ENCODE data around the gene MAP2K2.

DNA sequence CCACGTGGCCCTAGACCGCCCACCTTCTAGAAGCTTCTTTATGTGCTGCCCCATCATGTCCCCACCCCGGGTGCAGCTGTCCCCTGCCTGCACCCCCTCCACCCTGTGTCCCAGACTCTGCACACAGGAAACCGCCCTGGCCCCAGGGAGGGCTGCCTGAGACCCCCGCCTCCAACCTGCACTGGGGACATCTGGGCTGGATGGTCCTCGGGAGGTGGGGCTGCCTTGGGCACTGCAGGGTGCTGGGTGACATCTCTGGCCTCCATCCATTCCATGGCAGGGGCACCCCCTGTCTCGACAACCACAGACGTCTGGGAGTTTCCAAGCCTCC, 39.4 kb downstream of the MAP2K2 start:
- TF ChIP-seq, protein P1, sequence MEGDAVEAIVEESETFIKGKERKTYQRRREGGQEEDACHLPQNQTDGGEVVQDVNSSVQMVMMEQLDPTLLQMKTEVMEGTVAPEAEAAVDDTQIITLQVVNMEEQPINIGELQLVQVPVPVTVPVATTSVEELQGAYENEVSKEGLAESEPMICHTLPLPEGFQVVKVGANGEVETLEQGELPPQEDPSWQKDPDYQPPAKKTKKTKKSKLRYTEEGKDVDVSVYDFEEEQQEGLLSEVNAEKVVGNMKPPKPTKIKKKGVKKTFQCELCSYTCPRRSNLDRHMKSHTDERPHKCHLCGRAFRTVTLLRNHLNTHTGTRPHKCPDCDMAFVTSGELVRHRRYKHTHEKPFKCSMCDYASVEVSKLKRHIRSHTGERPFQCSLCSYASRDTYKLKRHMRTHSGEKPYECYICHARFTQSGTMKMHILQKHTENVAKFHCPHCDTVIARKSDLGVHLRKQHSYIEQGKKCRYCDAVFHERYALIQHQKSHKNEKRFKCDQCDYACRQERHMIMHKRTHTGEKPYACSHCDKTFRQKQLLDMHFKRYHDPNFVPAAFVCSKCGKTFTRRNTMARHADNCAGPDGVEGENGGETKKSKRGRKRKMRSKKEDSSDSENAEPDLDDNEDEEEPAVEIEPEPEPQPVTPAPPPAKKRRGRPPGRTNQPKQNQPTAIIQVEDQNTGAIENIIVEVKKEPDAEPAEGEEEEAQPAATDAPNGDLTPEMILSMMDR (IDR thresholded peaks at IDR 0.05), result no peak
- TF ChIP-seq, protein P2, sequence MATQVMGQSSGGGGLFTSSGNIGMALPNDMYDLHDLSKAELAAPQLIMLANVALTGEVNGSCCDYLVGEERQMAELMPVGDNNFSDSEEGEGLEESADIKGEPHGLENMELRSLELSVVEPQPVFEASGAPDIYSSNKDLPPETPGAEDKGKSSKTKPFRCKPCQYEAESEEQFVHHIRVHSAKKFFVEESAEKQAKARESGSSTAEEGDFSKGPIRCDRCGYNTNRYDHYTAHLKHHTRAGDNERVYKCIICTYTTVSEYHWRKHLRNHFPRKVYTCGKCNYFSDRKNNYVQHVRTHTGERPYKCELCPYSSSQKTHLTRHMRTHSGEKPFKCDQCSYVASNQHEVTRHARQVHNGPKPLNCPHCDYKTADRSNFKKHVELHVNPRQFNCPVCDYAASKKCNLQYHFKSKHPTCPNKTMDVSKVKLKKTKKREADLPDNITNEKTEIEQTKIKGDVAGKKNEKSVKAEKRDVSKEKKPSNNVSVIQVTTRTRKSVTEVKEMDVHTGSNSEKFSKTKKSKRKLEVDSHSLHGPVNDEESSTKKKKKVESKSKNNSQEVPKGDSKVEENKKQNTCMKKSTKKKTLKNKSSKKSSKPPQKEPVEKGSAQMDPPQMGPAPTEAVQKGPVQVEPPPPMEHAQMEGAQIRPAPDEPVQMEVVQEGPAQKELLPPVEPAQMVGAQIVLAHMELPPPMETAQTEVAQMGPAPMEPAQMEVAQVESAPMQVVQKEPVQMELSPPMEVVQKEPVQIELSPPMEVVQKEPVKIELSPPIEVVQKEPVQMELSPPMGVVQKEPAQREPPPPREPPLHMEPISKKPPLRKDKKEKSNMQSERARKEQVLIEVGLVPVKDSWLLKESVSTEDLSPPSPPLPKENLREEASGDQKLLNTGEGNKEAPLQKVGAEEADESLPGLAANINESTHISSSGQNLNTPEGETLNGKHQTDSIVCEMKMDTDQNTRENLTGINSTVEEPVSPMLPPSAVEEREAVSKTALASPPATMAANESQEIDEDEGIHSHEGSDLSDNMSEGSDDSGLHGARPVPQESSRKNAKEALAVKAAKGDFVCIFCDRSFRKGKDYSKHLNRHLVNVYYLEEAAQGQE (IDR thresholded peaks at IDR 0.05; ENCODE audit: insufficient read depth in 1 of 2, low read depth in 2 of 2, low read length in 1 of 2), result no peak
- TF ChIP-seq POLR2AphosphoS5 (IDR thresholded peaks at IDR 0.05; ENCODE audit: low read depth, low read length), result no peak
- TF ChIP-seq TCF7L2 (IDR thresholded peaks at IDR 0.05; ENCODE audit: low read depth, low read length), result no peak
- TF ChIP-seq SIN3A (IDR thresholded peaks at IDR 0.05; ENCODE audit: borderline replicate concordance, insufficient read depth, low read depth, low read length), result no peak
